Liver (tissue), 9 donors: ENCODE data around the gene CFAP70. TPM values are rescaled to one million over a fixed set of nuclear protein-coding genes. Genes with fewer than 3 reads are reported as not detected.

Experiments
- DNase-seq: peaks from one replicate; pipeline ENCODE4 v3.0.0-alpha.2; 2017; ENCODE audit warnings: low spot score
- H3K27ac ChIP-seq, 2 donors: one replicate each; pipeline ENCODE4 v1.7.0; 2013; ENCODE audit warnings: inconsistent platforms in 2 of 2, low read length in 2 of 2, control low read depth in 1 of 2, low read depth in 1 of 2, mild to moderate bottlenecking in 1 of 2
- H3K27me3 ChIP-seq, 4 donors: one replicate each; pipeline versions ENCODE4 v1.6.1 to v1.7.0; 2013; ENCODE audit warnings: low read length in 3 of 4, inconsistent platforms in 1 of 4, mild to moderate bottlenecking in 1 of 4, moderate library complexity in 1 of 4; ENCODE audit not compliant: control insufficient read depth in 4 of 4, insufficient read depth in 4 of 4
- H3K36me3 ChIP-seq, 4 donors: one replicate each; pipeline versions ENCODE4 v1.6.1 to v1.7.0; 2013; ENCODE audit warnings: low read length in 3 of 4, mild to moderate bottlenecking in 3 of 4, low read depth in 1 of 4, moderate library complexity in 1 of 4; ENCODE audit not compliant: control insufficient read depth in 4 of 4, insufficient read depth in 3 of 4
- H3K4me1 ChIP-seq, 4 donors: one replicate each; pipeline versions ENCODE4 v1.6.1 to v1.7.0; 2013; ENCODE audit warnings: low read length in 3 of 4, mild to moderate bottlenecking in 3 of 4, moderate library complexity in 1 of 4; ENCODE audit not compliant: control insufficient read depth in 4 of 4, insufficient read depth in 4 of 4
- H3K4me3 ChIP-seq, 3 donors: one replicate each; pipeline versions ENCODE4 v1.6.1 to v1.7.0; 2013; ENCODE audit warnings: low read length in 3 of 3, control low read depth in 1 of 3, low read depth in 1 of 3, mild to moderate bottlenecking in 1 of 3
- H3K9ac ChIP-seq, 2 donors: one replicate each; pipeline ENCODE4 v1.7.0; 2013; ENCODE audit warnings: low read length in 2 of 2, mild to moderate bottlenecking in 2 of 2, moderate library complexity in 2 of 2, control low read depth in 1 of 2, low read depth in 1 of 2
- H3K9me3 ChIP-seq, 4 donors: one replicate each; pipeline versions ENCODE4 v1.6.1 to v1.7.0; 2013; ENCODE audit warnings: low read length in 3 of 4; ENCODE audit not compliant: control insufficient read depth in 4 of 4
- CTCF ChIP-seq: fragments of 150-350 bp; IDR thresholded peaks from 2 replicates; pipeline ENCODE4 v1.5.1; 2017; ENCODE audit warnings: improper control_type of control experiment, low read depth, low read length; ENCODE audit not compliant: missing input control
- EGR1 ChIP-seq, 2 donors: IDR thresholded peaks; 2 replicates each; pipeline ENCODE4 v1.6.1; 2016 to 2018; ENCODE audit warnings: antibody characterized with exemption in 2 of 2, low read depth in 2 of 2
- FOXA1 ChIP-seq: IDR thresholded peaks from 2 replicates; pipeline ENCODE4 v1.6.1; 2016; ENCODE audit warnings: antibody characterized with exemption
- FOXA2 ChIP-seq: IDR thresholded peaks from 2 replicates; pipeline ENCODE4 v1.6.1; 2016; ENCODE audit warnings: antibody characterized with exemption
- HNF4A ChIP-seq, 2 donors: conservative IDR thresholded peaks; 2 replicates each; pipeline ENCODE4 v1.6.1; 2016; ENCODE audit warnings: antibody characterized with exemption in 2 of 2, mild to moderate bottlenecking in 2 of 2
- HNF4G ChIP-seq: IDR thresholded peaks from 2 replicates; pipeline ENCODE4 v1.6.1; 2016; ENCODE audit warnings: antibody characterized with exemption
- JUND ChIP-seq, 2 donors: IDR thresholded peaks; 2 replicates each; pipeline ENCODE4 v1.6.1; 2016; ENCODE audit warnings: antibody characterized with exemption in 2 of 2
- NR2F2 ChIP-seq: IDR thresholded peaks from 2 replicates; pipeline ENCODE4 v1.6.1; 2016; ENCODE audit warnings: antibody characterized with exemption
- RAD21 ChIP-seq, 2 donors: IDR thresholded peaks; 2 replicates each; pipeline ENCODE4 v1.6.1; 2016; ENCODE audit warnings: antibody characterized with exemption in 2 of 2, mild to moderate bottlenecking in 2 of 2
- RXRA ChIP-seq, 2 donors: IDR thresholded peaks; 2 replicates each; pipeline ENCODE4 v1.6.1; 2017 to 2018; ENCODE audit warnings: antibody characterized with exemption in 2 of 2, mild to moderate bottlenecking in 1 of 2
- SP1 ChIP-seq: IDR thresholded peaks from 2 replicates; pipeline ENCODE4 v1.6.1; 2018; ENCODE audit warnings: antibody characterized with exemption, mild to moderate bottlenecking
- TAF1 ChIP-seq: conservative IDR thresholded peaks from 2 replicates; pipeline ENCODE4 v1.6.1; 2016; ENCODE audit warnings: antibody characterized with exemption, mild to moderate bottlenecking
- YY1 ChIP-seq: IDR thresholded peaks from 2 replicates; pipeline ENCODE4 v1.6.1; 2016; ENCODE audit warnings: antibody characterized with exemption, mild to moderate bottlenecking
- ZBTB33 ChIP-seq: IDR thresholded peaks from 2 replicates; pipeline ENCODE4 v1.6.1; 2016; ENCODE audit warnings: antibody characterized with exemption
- WGBS: extraction: QIAGEN DNeasy Blood & Tissue Kit; methylation state at CpG from one replicate; pipeline ENCODE4 v1.1.7; 2013; 5-methylcytosine and 5-hydroxymethylcytosine counted together
- polyA plus RNA-seq, 2 donors: library from polyadenylated mRNA; stranded (reverse) in 1 of 2; unstranded in 1 of 2; fragments of 200-250 nt in 1 of 2; fragments of >200 nt in 1 of 2; fragmentation: Nextera tagmentation in 1 of 2; extraction: Ambion mirVana in 1 of 2; gene quantifications; one replicate each; pipeline versions ENCODE4 v1.2.1 to v1.2.3, GENCODE V29; 2013 to 2015
- total RNA-seq, 2 donors: library from RNA; depleted of rRNA; stranded (reverse); fragments of >200 nt; gene quantifications; one replicate each; pipeline ENCODE4 v1.2.3, GENCODE V29; 2014
- donor health status: healthy.
- donor health status: healthy.
- donor health status: healthy.
- donor health status: healthy.
- donor health status: healthy.

The CFAP70 gene
- total and polyA plus RNA-seq, 4 donors: 0.46 to 2.3 (median 0.80) TPM

- no peak for TF ChIP-seq NR2F2
- TF ChIP-seq HNF4G: no peak
- no peak for TF ChIP-seq FOXA2
- TF ChIP-seq TAF1: no peak
- TF ChIP-seq FOXA1: no peak
- H3K9me3 ChIP-seq: no peaks in the 10 kb centered on the region
- peaks cover 2 to 4% (median 2%) of the 10 kb centered on the region in 4 donors for H3K36me3 ChIP-seq
Measured at GRCh38 chr10:73225518-73225917, 133.1 kb downstream of the CFAP70 start.

GRCh38 chr10:73220989-73221388 lies 137.7 kb downstream of the CFAP70 start:
- no peak overlapping the region for H3K27ac ChIP-seq
- TF ChIP-seq CTCF: no peak
- TF ChIP-seq ZBTB33: no peak
- no peak for TF ChIP-seq NR2F2
- TF ChIP-seq SP1: no peak
- no peak for TF ChIP-seq HNF4G
- TF ChIP-seq FOXA2: no peak
- TF ChIP-seq HNF4A (conservative IDR thresholded peaks at IDR 0.05): no peak
- no peak for TF ChIP-seq JUND (IDR thresholded peaks at IDR 0.05)
- TF ChIP-seq YY1: no peak
- no peak for TF ChIP-seq RXRA (IDR thresholded peaks at IDR 0.05)
- no peak for TF ChIP-seq RAD21 (IDR thresholded peaks at IDR 0.05)
- no peaks in the 10 kb centered on the region for H3K9me3 ChIP-seq
- no peak overlapping the region for H3K9ac ChIP-seq
- no peak overlapping the region for H3K4me3 ChIP-seq
- DNase-seq: no peak
- no peaks in the 10 kb centered on the region for H3K27me3 ChIP-seq
- WGBS: 98% methylated on average over 1 of the region's 1 CpG
- peaks cover 0 to 16% (median 10%) of the 10 kb centered on the region in 4 donors for H3K36me3 ChIP-seq
- H3K4me1 ChIP-seq: peaks cover 0 to 7% (median 3%) of the 10 kb centered on the region in 4 donors

More at GRCh38 chr10:73225518-73225917, 133.1 kb downstream of the CFAP70 start:
- H3K27ac ChIP-seq: no peak overlapping the region
- no peaks in the 10 kb centered on the region for H3K27me3 ChIP-seq
- no peak overlapping the region for H3K4me3 ChIP-seq
- no peak overlapping the region for H3K9ac ChIP-seq
- H3K4me1 ChIP-seq: no peaks in the 10 kb centered on the region
- no peak for DNase-seq

- Histone ChIP-seq H3K36me3 (peaks cover 0 to 16% (median 10%) of the 10 kb centered on the region in 4 donors), H3K9me3 (no peaks in the 10 kb centered on the region), H3K4me1 (peaks cover 0 to 7% (median 3%) of the 10 kb centered on the region in 4 donors), H3K27me3 (no peaks in the 10 kb centered on the region), H3K4me3 (no peak overlapping the region), H3K27ac (no peak overlapping the region), H3K9ac (peak overlapping the region in 1 of 2 donors; percentile 66)
- DNase-seq: no peak
- TF ChIP-seq EGR1 (IDR thresholded peaks at IDR 0.05; ENCODE audit: low read depth in 2 of 2): peak in 1 of 2 donors; percentile 21
- TF ChIP-seq SP1: no peak
- peak in 1 of 2 donors; percentile 30 for TF ChIP-seq HNF4A (conservative IDR thresholded peaks at IDR 0.05)
Measured at GRCh38 chr10:73219384-73219783, 139.3 kb downstream of the CFAP70 start.
